Endothelial cell of umbilical vein (primary cell): ENCODE results near the gene C1orf210. TPM values are rescaled to one million over a fixed set of nuclear protein-coding genes. Genes with fewer than 3 reads are reported as not detected.

Source experiments
- BruUV-seq: library from RNA; stranded (reverse); fragments of 400-500 nt; replicated peaks from 2 replicates; lab custom pipeline; 2021; lab: Mats Ljungman, UMichigan
- CTCF ChIA-PET: fragments of 300-600, 350-600 bp; sonication (Branson Sonifier 250); formaldehyde crosslinking; loops from one replicate; lab custom pipeline; 2021; ENCODE audit warnings: antibody characterized with exemption, inconsistent platforms; lab: Charles Lee
- POLR2A ChIA-PET: fragments of 300-600, 350-600 bp; sonication (Branson Sonifier 250); formaldehyde crosslinking; loops from one replicate; lab custom pipeline; 2021; ENCODE audit warnings: antibody characterized with exemption, inconsistent platforms; lab: Charles Lee
- DNase-seq: peaks from one replicate; pipeline ENCODE4 v3.0.0-alpha.2; 2011; ENCODE audit warnings: low read depth, low spot score
- FAIRE-seq: peaks from 2 replicates; lab custom pipeline; 2011; peaks lifted over from hg19 to GRCh38; lab: Jason Lieb, UNC
- H2AFZ ChIP-seq: 2 replicates; pipeline ENCODE4 v1.6.0; 2012; ENCODE audit warnings: low read depth, low read length, control low read depth, inconsistent platforms
- H3K27ac ChIP-seq: 2 replicates; pipeline ENCODE4 v1.5.1; 2011; ENCODE audit warnings: low read depth, mild to moderate bottlenecking, control low read depth, low read length, moderate library complexity; ENCODE audit not compliant: insufficient read depth
- H3K27me3 ChIP-seq, 2 experiments: 2 replicates each; pipeline versions ENCODE4 v1.6.0 to v1.6.1; 2011; ENCODE audit warnings: low read length in 2 of 2, mixed read lengths in 1 of 2; ENCODE audit not compliant: control insufficient read depth in 2 of 2, insufficient read depth in 2 of 2
- H3K36me3 ChIP-seq, 2 experiments: 2 replicates in 1 of 2; 3 replicates in 1 of 2; pipeline ENCODE4 v1.5.1; 2011; ENCODE audit warnings: low read length in 2 of 2, mild to moderate bottlenecking in 1 of 2, moderate library complexity in 1 of 2; ENCODE audit not compliant: control insufficient read depth in 2 of 2, insufficient read depth in 2 of 2; ENCODE audit errors: extremely low read depth in 1 of 2
- H3K4me1 ChIP-seq: 3 replicates; pipeline ENCODE4 v1.5.1; 2011; ENCODE audit warnings: mild to moderate bottlenecking, low read length; ENCODE audit not compliant: control insufficient read depth, insufficient read depth; ENCODE audit errors: extremely low read depth
- H3K4me2 ChIP-seq: 2 replicates; pipeline ENCODE4 v1.6.1; 2011; ENCODE audit warnings: low read length, control low read depth, mixed read lengths; ENCODE audit not compliant: insufficient read depth
- H3K4me3 ChIP-seq, 3 experiments: fragments of 200-600 bp in 1 of 3; sonication (generic), shearing (Covaris generic) in 1 of 3; replicated peaks in 1 of 3; 2 replicates each; pipeline ENCODE4 v1.5.1; 2011 to 2016; ENCODE audit warnings: control low read depth in 3 of 3, low read length in 3 of 3, mild to moderate bottlenecking in 2 of 3, inconsistent platforms in 1 of 3, low read depth in 1 of 3, moderate library complexity in 1 of 3; ENCODE audit not compliant: insufficient read depth in 1 of 3
- H3K79me2 ChIP-seq: 2 replicates; pipeline ENCODE4 v1.6.0; 2012; ENCODE audit warnings: low read length, inconsistent platforms; ENCODE audit not compliant: control insufficient read depth, insufficient read depth
- H3K9ac ChIP-seq: replicated peaks from 2 replicates; pipeline ENCODE3; 2011; ENCODE audit warnings: low read length, control low read depth; ENCODE audit not compliant: insufficient read depth; ENCODE audit errors: extremely low read depth
- H3K9me1 ChIP-seq: replicated peaks from 3 replicates; pipeline ENCODE4 v1.6.0; 2011; ENCODE audit warnings: mild to moderate bottlenecking, low read length; ENCODE audit not compliant: control insufficient read depth, insufficient read depth; ENCODE audit errors: extremely low read depth
- H3K9me3 ChIP-seq: replicated peaks from 2 replicates; pipeline ENCODE4 v1.5.1; 2012; ENCODE audit warnings: low read length, inconsistent platforms; ENCODE audit not compliant: control insufficient read depth, insufficient read depth
- H4K20me1 ChIP-seq: replicated peaks from 2 replicates; pipeline ENCODE3; 2011; ENCODE audit warnings: mild to moderate bottlenecking, low read length; ENCODE audit not compliant: control insufficient read depth, insufficient read depth; ENCODE audit errors: extremely low read depth
- CTCF ChIP-seq, 2 donors: IDR thresholded peaks; 1 replicate in 1 of 2; 2 replicates in 1 of 2; pipeline ENCODE4 v1.5.1; 2011; ENCODE audit warnings: low read length in 2 of 2, mild to moderate bottlenecking in 2 of 2, moderate library complexity in 2 of 2, control low read depth in 1 of 2, inconsistent platforms in 1 of 2, low read depth in 1 of 2; ENCODE audit not compliant: insufficient read depth in 1 of 2; ENCODE audit errors: extremely low read depth in 1 of 2
- EZH2 ChIP-seq: IDR thresholded peaks from 2 replicates; pipeline ENCODE4 v1.6.1; 2012; ENCODE audit warnings: borderline replicate concordance, low read depth, mild to moderate bottlenecking, moderate library complexity, low read length, inconsistent platforms; ENCODE audit not compliant: severe bottlenecking
- GATA2 ChIP-seq: IDR thresholded peaks from 2 replicates; pipeline ENCODE4 v1.7.0; 2011; ENCODE audit warnings: low read depth, mild to moderate bottlenecking, moderate library complexity, mixed read lengths, low read length; ENCODE audit not compliant: insufficient read length, insufficient read depth
- JUN ChIP-seq: IDR thresholded peaks from 2 replicates; pipeline ENCODE4 v1.6.1; 2011; ENCODE audit warnings: borderline replicate concordance, low read depth; ENCODE audit not compliant: insufficient read length, insufficient read depth
- MAX ChIP-seq: IDR thresholded peaks from 2 replicates; pipeline ENCODE4 v1.6.1; 2011; ENCODE audit not compliant: insufficient read depth, insufficient read length
- MYC ChIP-seq: IDR thresholded peaks from one replicate; pipeline ENCODE4 v1.6.1; 2011; ENCODE audit warnings: mild to moderate bottlenecking, low read depth, low read length
- POLR2AphosphoS5 ChIP-seq: IDR thresholded peaks from 2 replicates; pipeline ENCODE4 v1.6.1; 2012; ENCODE audit warnings: low read depth, mild to moderate bottlenecking, control low read depth, low read length, moderate library complexity; ENCODE audit not compliant: insufficient read depth
- dilution Hi-C: fragments of 300-500 bp; cut with MboI; formaldehyde crosslinking; loops from one replicate; pipeline ENCODE4 v1.15.0; 2019; ENCODE audit warnings: low sequenced_read_pairs; ENCODE audit not compliant: extremely low pct_ligation_motif_present
- intact Hi-C: fragments of 100-400 bp; cut with micrococcal nuclease; formaldehyde crosslinking; loops from one replicate; pipeline ENCODE4 v1.10.0; 2022
- polyA plus RNA-seq, 4 experiments: library from polyadenylated mRNA; depleted of rRNA in 3 of 4; stranded (reverse) in 3 of 4; unstranded in 1 of 4; fragments of >200 nt; gene quantifications; 2 replicates each; pipeline versions ENCODE4 v1.2.1 to v1.2.3, GENCODE V29; 2011 to 2012; ENCODE audit warnings: missing spikeins in 1 of 4
- total RNA-seq: library from RNA; stranded (reverse); gene quantifications from 2 replicates; pipeline ENCODE4 v1.2.3, GENCODE V29; 2021

C1orf210 gene
- total and polyA plus RNA-seq, 2 donors (not counting 3 experiments of a cell fraction or from before 2014, with no cell fraction given): not detected

GRCh38 chr1:43321331-43321891 lies 36.0 kb upstream of the C1orf210 start:
- H3K27me3 ChIP-seq: no peaks in the 10 kb centered on the region
- peaks cover 41 to 71% of the 10 kb centered on the region in 2 experiments for H3K36me3 ChIP-seq
- H3K9me3 ChIP-seq: no peaks in the 10 kb centered on the region
- BruUV-seq: no TSS peak
- intact Hi-C loops (no loop called here), dilution Hi-C loops (no loop called here)
- CTCF ChIA-PET: interaction anchor here (0.8 to 2.3 kb wide), 3 partner anchors 47 to 94 kb away, joined by 3 to 8 read pairs (median 5); partner anchors contain the start of gene ELOVL1
- TF ChIP-seq POLR2AphosphoS5: peak; percentile 20
- no peak for TF ChIP-seq JUN
- no peaks in the 10 kb centered on the region for H3K79me2 ChIP-seq
- DNase-seq (no peak), FAIRE-seq (no peak)
- H3K4me2 ChIP-seq: no peak overlapping the region
- H3K4me3 ChIP-seq: no peak overlapping the region
- no peaks in the 10 kb centered on the region for H3K9me1 ChIP-seq
- no peak overlapping the region for H3K27ac ChIP-seq
- no peaks in the 10 kb centered on the region for H4K20me1 ChIP-seq
- POLR2A ChIA-PET: interaction anchor here (0.9 to 1.4 kb wide), 2 partner anchors 12 to 27 kb away, joined by 3 read pairs; no protein-coding TSS in a partner anchor
- no peaks in the 10 kb centered on the region for H3K4me1 ChIP-seq
- H3K9ac ChIP-seq: no peak overlapping the region
- H2AFZ ChIP-seq: no peak overlapping the region

- Histone ChIP-seq H3K4me1 (no peaks in the 10 kb centered on the region), H4K20me1 (no peaks in the 10 kb centered on the region), H3K27ac (no peak overlapping the region), H3K4me3 (no peak overlapping the region), H2AFZ (no peak overlapping the region), H3K9me3 (no peaks in the 10 kb centered on the region), H3K9ac (no peak overlapping the region), H3K4me2 (no peak overlapping the region), H3K27me3 (no peaks in the 10 kb centered on the region), H3K9me1 (no peaks in the 10 kb centered on the region), H3K36me3 (peaks cover 49 to 86% of the 10 kb centered on the region in 2 experiments), H3K79me2 (no peaks in the 10 kb centered on the region)
- TF ChIP-seq EZH2 (no peak), POLR2AphosphoS5 (no peak), MYC (no peak), MAX (no peak), JUN (no peak), GATA2 (no peak), CTCF (IDR thresholded peaks at IDR 0.05; ENCODE audit: extremely low read depth in 1 of 2, insufficient read depth in 1 of 2, low read depth in 1 of 2, low read length in 2 of 2) (no peak)
- POLR2A ChIA-PET: no interaction called here
- no peak for FAIRE-seq
- no TSS peak for BruUV-seq
- no peak for DNase-seq
- CTCF ChIA-PET: interaction anchor here (1.1 to 2.3 kb wide), 2 partner anchors 63 to 95 kb away, joined by 3 to 8 read pairs; no protein-coding TSS in a partner anchor
- intact Hi-C loops: no loop called here
- dilution Hi-C loops: no loop called here
Measured at GRCh38 chr1:43319766-43320165, 34.4 kb upstream of the C1orf210 start.
